LNCaP clone FGC (cell line): ENCODE measurements around the gene MEG3.

Source experiments
- DNase-seq: peaks from one replicate; pipeline ENCODE4 v3.0.0-alpha.2; 2011; ENCODE audit warnings: low read depth
- H3K4me3 ChIP-seq: 2 replicates; pipeline ENCODE4 v1.5.1; 2011; ENCODE audit warnings: mild to moderate bottlenecking, low read depth, low read length, control low read depth
- CTCF ChIP-seq: IDR thresholded peaks from 2 replicates; pipeline ENCODE4 v1.5.1; 2012; ENCODE audit warnings: mild to moderate bottlenecking; ENCODE audit not compliant: control insufficient read depth, insufficient read depth; ENCODE audit errors: extremely low read depth

The MEG3 gene

GRCh38 chr14:100866666-100867630 is 41.0 kb downstream of the MEG3 start:
- H3K4me3 ChIP-seq = no peak overlapping the region
- no peak for DNase-seq
- TF ChIP-seq CTCF = no peak

- TF ChIP-seq CTCF = no peak
- H3K4me3 ChIP-seq = no peak overlapping the region
- DNase-seq = no peak
Measured at GRCh38 chr14:100867631-100868315, 41.9 kb downstream of the MEG3 start.

- DNase-seq = no peak
- TF ChIP-seq CTCF = no peak
- H3K4me3 ChIP-seq = no peak overlapping the region
Measured at GRCh38 chr14:100868621-100869370, 42.9 kb downstream of the MEG3 start.

GRCh38 chr14:100871234-100872186 is 45.6 kb downstream of the MEG3 start:
- DNase-seq = no peak

GRCh38 chr14:100872259-100873095 is 46.6 kb downstream of the MEG3 start:
- DNase-seq = no peak
- H3K4me3 ChIP-seq = no peak overlapping the region
- no peak for TF ChIP-seq CTCF

More at GRCh38 chr14:100871234-100872186, 45.6 kb downstream of the MEG3 start:
- no peak for TF ChIP-seq CTCF
- no peak overlapping the region for H3K4me3 ChIP-seq
